KOPT-K1 (cell line): ENCODE data around the gene TIMM44.
"Not testable (repeated sequence)": the region's sequence is repeated elsewhere in the genome, so short reads cannot be mapped to it uniquely, and the experiment has no call there.

Source experiments
- H3K27ac ChIP-seq: fragments of 200-600 bp; sonication (generic); 2 replicates; pipeline ENCODE4 v1.5.1; 2016; ENCODE audit warnings: antibody characterized with exemption, mild to moderate bottlenecking, low read depth, low read length; ENCODE audit not compliant: poor library complexity, severe bottlenecking
- H3K36me3 ChIP-seq: fragments of 200-600 bp; sonication (generic); 2 replicates; pipeline ENCODE4 v1.5.1; 2017; ENCODE audit warnings: antibody characterized with exemption, mild to moderate bottlenecking, low read length, moderate library complexity; ENCODE audit not compliant: insufficient read depth
- H3K9me3 ChIP-seq: fragments of 200-600 bp; sonication (generic); 2 replicates; pipeline ENCODE4 v1.5.1; 2017; ENCODE audit warnings: antibody characterized with exemption, low read length, mild to moderate bottlenecking; ENCODE audit not compliant: insufficient read depth, poor library complexity, severe bottlenecking

The TIMM44 gene

GRCh38 chr19:7900401-7900870 lies 43.0 kb downstream of the TIMM44 start:
- Histone ChIP-seq H3K27ac (no peak overlapping the region), H3K36me3 (no peaks in the 10 kb centered on the region), H3K9me3 (no peaks in the 10 kb centered on the region)

- no peaks in the 10 kb centered on the region for H3K36me3 ChIP-seq
Observed at GRCh38 chr19:7899751-7900378, 43.6 kb downstream of the TIMM44 start.

GRCh38 chr19:7898967-7899366 lies 44.5 kb downstream of the TIMM44 start:
- H3K36me3 ChIP-seq: no peaks in the 10 kb centered on the region
- H3K9me3 ChIP-seq: no peaks in the 10 kb centered on the region
- no peak overlapping the region for H3K27ac ChIP-seq

More at GRCh38 chr19:7899751-7900378, 43.6 kb downstream of the TIMM44 start:
- no peaks in the 10 kb centered on the region for H3K9me3 ChIP-seq
- no peak overlapping the region for H3K27ac ChIP-seq

DNA sequence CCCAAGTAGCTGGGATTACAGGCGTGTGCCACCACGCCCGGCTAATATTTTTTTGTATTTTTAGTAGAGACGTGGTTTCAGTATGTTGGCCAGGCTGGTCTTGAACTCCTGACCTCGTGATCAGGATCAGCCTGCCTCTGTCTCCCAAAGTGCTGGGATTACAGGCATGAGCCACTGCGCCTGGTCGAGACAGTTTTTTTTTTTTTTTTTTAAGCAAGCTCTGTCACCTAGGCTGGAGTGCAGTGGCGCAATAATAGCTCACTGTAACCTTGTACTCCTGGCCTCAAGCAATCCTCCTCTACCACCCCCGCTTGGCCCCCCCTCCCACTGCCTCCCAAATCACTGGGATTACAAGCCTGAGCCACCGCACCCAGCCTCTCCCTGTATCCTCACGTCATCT lies 46.2 kb downstream of the TIMM44 start:
- no peaks in the 10 kb centered on the region for H3K36me3 ChIP-seq
- H3K9me3 ChIP-seq: no peaks in the 10 kb centered on the region
- no peak overlapping the region for H3K27ac ChIP-seq

DNA sequence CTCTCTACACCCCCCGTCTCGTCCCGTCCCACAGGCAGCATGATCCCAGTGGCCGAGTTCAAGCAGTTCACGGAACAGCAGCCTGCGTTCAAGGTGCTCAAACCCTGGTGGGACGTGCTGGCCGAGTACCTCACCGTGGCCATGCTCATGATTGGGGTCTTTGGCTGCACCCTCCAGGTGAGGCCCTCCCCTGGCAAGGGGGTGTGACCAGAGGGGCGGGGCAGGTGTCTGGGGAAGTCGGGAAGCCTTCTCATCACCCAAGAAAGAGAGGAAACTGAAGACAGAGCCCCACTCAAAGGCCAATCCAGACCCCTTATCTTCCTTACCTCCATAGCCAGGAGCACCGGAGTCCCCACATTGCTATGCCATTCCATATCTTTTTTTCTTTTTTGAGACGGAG lies 47.9 kb downstream of the TIMM44 start:
- Histone ChIP-seq H3K27ac (no peak overlapping the region), H3K36me3 (no peaks in the 10 kb centered on the region), H3K9me3 (no peaks in the 10 kb centered on the region)

- H3K9me3 ChIP-seq: no peaks in the 10 kb centered on the region
- no peaks in the 10 kb centered on the region for H3K36me3 ChIP-seq
- H3K27ac ChIP-seq: no peak overlapping the region
Observed at GRCh38 chr19:7894612-7895309, 48.7 kb downstream of the TIMM44 start.

GRCh38 chr19:7893362-7894101 lies 49.9 kb downstream of the TIMM44 start:
- H3K27ac ChIP-seq, H3K9me3 ChIP-seq, H3K36me3 ChIP-seq: not testable (repeated sequence)

- H3K36me3 ChIP-seq: no peaks in the 10 kb centered on the region
- H3K9me3 ChIP-seq: no peaks in the 10 kb centered on the region
- no peak overlapping the region for H3K27ac ChIP-seq
Observed at GRCh38 chr19:7888826-7889217, 54.6 kb downstream of the TIMM44 start.

GRCh38 chr19:7888145-7888825 lies 55.2 kb downstream of the TIMM44 start, which contains the start of gene LRRC8E:
Gene LRRC8E (plus strand): TSS chr19:7888510. CDS start chr19:7895604, 7,094 bp downstream.
- H3K36me3 ChIP-seq: no peaks in the 10 kb centered on the region
- no peak within 1 kb of the TSS for H3K27ac ChIP-seq
- no peaks in the 10 kb centered on the region for H3K9me3 ChIP-seq

- H3K9me3 ChIP-seq: no peaks in the 10 kb centered on the region
- no peak overlapping the region for H3K27ac ChIP-seq
- H3K36me3 ChIP-seq: no peaks in the 10 kb centered on the region
Observed at GRCh38 chr19:7887408-7888144, 55.9 kb downstream of the TIMM44 start.

- no peak overlapping the region for H3K27ac ChIP-seq
- H3K36me3 ChIP-seq: no peaks in the 10 kb centered on the region
- H3K9me3 ChIP-seq: no peaks in the 10 kb centered on the region
Observed at GRCh38 chr19:7885818-7886217, 57.6 kb downstream of the TIMM44 start.

- Histone ChIP-seq H3K36me3 (no peaks in the 10 kb centered on the region), H3K9me3 (no peaks in the 10 kb centered on the region), H3K27ac (no peak overlapping the region)
Observed at GRCh38 chr19:7883796-7884570, 59.5 kb downstream of the TIMM44 start.

DNA sequence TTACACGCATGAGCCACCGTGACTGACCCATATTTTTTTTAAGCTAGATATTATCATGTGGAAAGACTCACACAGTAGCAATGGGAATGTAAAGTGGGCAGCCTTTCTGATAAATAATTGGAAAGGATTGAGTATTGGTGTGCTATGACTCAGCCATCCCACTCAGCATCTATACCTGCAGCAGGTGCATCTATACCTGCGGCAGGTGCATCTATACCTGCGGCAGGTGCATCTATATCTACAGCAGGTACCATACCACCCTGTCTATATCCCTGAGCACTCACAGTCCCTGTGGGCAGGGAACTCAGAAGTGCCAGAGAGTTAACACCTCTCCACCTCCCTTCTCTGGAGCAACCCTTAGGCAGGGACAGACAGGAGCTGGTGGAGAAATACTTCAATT lies 60.4 kb downstream of the TIMM44 start:
- Histone ChIP-seq H3K36me3 (no peaks in the 10 kb centered on the region), H3K27ac (no peak overlapping the region), H3K9me3 (no peaks in the 10 kb centered on the region)

DNA sequence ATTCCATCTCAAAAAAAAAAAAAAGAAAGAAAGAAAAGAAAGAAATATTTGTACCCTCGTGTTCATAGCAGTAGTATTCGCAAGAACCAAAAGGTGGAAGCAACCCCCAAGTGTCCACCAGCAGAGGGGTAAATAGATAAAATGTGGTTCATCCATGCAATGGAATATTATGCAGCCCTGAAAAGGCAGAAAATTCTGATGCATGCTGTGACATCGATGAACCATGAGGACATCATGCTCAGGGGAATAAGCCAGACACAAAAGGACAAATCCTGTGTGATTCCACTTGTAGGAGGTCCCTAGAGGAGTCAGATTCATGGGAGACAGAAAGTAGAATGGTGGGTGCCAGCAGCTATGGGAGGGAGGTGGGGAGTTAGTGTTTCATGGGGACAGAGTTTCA lies 61.6 kb downstream of the TIMM44 start:
- Histone ChIP-seq H3K36me3 (no peaks in the 10 kb centered on the region), H3K9me3 (no peaks in the 10 kb centered on the region), H3K27ac (no peak overlapping the region)
